DMS53 treated with DMSO at 0.1 percent for 48 hours (cell line): ENCODE measurements around the gene RAB6C.
A peak's percentile ranks its signal among the peaks of the same experiment; 100 is the strongest.
"Not testable (repeated sequence)": the region's sequence is repeated elsewhere in the genome, so short reads cannot be mapped to it uniquely, and the experiment has no call there.

Experiments used
- DNase-seq: peaks from one replicate; lab custom pipeline; 2025; ENCODE audit not compliant: unreplicated experiment; lab: John Stamatoyannopoulos, UW

The RAB6C gene

DNA sequence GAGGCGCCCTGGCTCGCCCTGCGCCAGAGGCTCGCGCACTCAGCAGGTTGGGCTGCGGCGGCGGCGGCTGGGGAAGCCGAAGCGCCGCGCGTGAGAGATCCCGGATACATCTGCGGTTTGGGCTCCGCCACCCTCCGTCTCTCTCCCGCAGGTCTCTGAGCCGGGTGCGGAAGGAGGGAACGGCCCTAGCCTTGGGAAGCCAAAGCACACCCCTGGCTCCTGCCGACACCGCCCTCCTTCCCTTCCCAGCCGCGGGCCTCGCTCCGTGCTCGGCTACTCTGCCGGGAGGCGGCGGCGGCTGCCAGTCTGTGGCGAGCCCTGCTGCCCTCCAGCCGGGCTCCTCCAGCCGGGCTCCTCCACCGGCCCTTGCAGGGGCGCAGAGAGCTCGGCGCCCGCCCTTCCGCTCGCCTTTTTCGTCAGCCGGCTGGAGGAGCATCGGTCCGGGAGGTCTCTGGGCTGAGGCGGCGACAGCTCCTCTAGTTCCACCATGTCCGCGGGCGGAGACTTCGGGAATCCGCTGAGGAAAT is at the start of gene RAB6C:
RAB6C (plus strand) TSS at position 38 of the 527 bp plus-strand sequence; CDS start at position 488, 450 bp downstream.
- peak; percentile 1 for DNase-seq

DNA sequence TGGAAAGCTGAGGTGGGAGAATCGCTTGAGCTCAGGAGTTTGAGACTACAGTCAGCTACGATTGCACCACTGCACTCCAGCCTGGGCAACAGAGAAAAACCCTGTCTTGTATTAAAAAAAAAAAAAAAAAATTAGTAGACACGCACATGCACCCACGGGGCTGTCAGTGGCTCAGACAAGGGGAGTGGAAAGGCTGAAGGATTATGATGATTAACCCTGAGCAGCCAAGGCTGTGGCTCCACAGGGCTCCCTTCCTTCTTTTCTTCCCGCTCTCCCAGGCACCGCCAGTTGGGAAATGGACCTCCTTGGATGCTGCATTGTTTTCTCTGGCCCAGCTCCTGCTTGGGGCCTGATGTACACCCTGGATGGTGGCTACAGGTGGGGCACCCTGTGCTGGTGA is 49.0 kb upstream of the RAB6C start:
- DNase-seq: no peak

DNA sequence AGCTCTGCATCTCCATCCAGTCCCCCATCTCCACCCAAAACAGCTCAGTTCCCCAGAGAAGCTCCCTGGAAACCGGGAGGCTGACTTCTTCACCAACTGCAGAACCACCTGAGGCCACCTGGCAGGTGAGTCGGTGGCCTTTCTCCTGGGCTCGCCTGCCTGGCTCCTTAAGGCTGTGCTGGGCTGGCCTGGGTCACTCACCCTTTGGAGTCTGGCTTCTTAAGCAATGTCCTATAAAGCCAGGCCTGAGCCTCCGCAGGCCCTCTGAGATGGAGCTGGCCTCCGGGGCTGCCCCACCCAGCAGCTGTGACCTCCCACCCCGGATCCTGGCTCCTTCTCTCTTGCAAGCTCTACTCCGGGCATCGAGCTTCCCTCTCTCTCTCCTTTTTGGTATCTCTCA is 46.1 kb upstream of the RAB6C start:
- not testable (repeated sequence) for DNase-seq

DNA sequence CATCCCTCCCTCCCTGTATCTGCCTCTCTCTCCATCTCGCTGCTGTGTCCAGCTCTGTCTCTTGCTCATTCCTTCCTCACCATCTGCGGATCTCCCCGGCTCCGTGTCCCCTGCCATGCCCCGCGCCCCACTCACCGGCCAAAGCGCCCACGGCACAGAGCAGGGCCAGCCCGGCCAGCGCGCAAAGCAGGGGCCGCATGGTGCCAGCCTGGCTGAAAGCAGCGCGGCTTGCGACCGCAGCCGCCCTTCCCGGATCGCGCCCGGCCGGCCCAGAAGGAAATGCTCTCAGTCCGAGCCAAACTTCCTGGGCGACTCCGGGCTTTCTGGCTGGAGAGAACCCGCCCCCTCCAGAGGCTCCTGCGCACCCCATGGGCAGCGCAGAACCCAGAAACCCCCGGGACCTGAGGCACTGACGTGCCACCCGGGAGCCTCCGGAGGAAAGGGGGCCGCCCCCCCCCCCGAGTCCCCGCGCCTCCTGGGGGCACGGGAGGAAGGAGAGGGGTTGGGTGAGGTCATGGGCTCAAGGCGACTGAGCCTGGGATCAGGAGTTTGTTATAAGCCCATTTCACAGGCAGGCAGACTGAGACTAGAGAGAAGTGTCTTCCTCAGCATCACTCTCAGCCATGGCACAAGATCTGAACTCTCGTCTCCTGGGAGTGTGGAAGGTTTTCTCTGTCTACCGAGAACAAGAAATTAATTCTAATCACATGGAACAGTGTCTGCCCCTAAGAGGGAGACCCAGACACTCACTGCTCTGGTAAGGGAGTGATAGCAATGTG is 45.2 kb upstream of the RAB6C start:
- DNase-seq: no peak

DNA sequence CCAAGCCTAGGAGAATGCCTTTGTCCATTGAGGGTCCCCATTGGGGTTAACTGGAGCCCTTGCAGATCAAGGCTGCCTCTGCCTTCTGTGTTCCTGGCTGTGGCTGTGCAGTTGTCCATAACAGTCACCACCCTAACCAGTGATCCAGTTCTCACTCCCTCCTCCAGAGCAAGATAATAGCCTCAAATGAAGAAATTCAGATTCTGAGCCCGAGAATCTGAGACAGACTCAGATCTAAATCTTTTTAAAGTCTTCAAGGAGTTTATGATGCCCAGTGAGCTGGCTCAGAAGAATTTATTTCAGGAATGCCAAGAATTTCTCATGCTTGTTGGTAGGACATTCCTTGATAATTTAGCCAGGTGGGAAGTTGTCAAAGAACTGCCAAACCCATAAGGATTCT is 44.3 kb upstream of the RAB6C start:
- DNase-seq: no peak

GRCh38 chr2:129936334-129936934 is 43.0 kb upstream of the RAB6C start:
- no peak for DNase-seq

DNA sequence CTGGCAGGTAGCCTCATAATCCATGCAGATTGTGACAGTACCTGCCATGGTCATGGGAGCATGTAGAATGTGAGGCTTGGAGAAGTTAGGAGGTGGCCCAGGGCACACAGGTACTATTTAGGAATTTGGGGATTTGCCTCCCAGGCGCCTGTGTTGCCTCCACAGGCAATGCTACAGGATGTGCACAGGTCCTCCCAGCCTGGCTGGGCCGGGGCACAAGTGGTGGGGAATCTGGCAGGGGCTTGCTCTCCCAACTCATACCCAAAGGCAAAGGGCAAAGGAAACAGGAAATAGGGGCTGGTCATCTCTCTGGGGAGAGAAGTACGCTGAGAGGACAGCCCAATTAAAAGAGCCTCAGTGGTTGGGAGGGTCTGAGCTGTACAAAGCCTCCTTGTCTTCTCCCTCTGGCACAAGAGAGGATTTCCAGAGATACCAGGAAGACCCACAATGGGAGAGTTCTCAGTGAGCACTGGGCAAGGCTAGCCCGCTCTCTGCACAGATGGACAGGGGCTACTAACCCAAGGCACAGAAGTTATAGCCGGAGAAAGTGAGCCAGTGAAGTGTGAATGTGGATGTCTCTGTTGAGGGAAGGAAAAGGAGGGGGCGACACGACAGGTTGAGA is 40.5 kb upstream of the RAB6C start:
- DNase-seq: not testable (repeated sequence)

GRCh38 chr2:129943456-129943855 is 36.0 kb upstream of the RAB6C start:
- DNase-seq: not testable (repeated sequence)

DNA sequence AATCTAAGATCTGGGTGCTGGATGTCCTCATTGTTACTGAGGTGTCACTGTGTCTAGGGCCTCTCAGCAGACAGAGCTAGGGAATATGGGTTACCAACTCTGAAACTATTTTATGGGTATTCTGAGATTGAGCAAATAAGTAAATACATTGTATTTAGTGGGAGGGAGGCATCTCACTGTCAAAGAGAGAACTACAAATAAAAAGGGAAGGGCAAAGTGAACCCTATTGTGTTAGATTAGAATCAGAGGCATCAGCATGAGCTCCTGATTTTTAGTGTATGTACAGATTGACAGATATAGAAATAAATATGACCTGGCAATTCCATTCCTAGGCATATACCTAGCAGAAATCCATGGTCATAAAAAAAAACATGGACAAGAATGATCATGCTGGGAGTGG is 33.9 kb upstream of the RAB6C start:
- DNase-seq: no peak

- not testable (repeated sequence) for DNase-seq
Measured at GRCh38 chr2:129947712-129948111, 31.8 kb upstream of the RAB6C start.

DNA sequence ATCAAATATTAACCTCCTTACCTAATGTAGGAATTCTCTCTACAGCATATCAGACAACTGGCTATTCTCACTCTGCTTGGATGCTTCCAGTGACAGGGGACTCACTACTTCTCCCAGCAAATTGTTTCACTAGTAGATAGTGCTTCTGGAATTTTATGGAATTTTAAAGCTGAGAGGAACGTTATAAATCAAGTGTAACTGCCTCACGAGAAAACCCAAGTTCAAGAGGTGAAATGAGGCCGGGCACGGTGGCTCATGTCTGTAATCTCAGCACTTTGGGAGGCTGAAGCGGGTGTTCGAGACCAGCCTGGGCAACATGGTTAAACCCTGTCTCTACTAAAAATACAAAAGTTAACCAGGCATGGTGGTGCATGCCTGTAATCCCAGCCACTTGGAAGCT is 23.3 kb upstream of the RAB6C start:
- DNase-seq: not testable (repeated sequence)

GRCh38 chr2:129957891-129958290 is 21.6 kb upstream of the RAB6C start:
- DNase-seq: no peak

DNA sequence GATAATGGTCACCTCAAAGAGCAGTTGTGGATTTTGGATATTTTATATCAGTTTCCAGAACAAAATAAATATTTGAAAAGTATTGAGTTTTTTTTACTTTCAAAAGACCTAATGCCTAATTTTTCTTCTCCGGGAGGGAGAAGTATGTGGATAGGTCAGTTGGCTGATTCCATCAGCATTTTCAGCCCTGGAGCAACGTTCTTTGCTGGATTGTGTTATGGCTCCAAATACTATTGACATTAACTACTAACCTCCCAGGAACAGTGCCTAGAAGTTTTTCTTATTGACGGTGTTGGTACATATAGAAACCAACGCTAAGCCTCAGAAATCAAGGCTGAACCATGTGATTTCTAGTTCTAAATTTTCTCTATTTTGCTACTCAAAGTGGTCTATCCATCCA is 20.7 kb upstream of the RAB6C start:
- not testable (repeated sequence) for DNase-seq

GRCh38 chr2:129968605-129969004 is 10.9 kb upstream of the RAB6C start:
- peak; percentile 7 for DNase-seq

GRCh38 chr2:129975016-129975774 is 4.3 kb upstream of the RAB6C start:
- DNase-seq: no peak

- not testable (repeated sequence) for DNase-seq
Measured at GRCh38 chr2:129976969-129977368, 2.5 kb upstream of the RAB6C start.

- no peak for DNase-seq
Measured at GRCh38 chr2:129977986-129978385, 1.5 kb upstream of the RAB6C start.

- peak; percentile 12 for DNase-seq
Measured at GRCh38 chr2:129980246-129980645, 780 bp downstream of the RAB6C start.

- DNase-seq: not testable (repeated sequence)
Measured at GRCh38 chr2:129981689-129982088, 2.2 kb downstream of the RAB6C start.

DNA sequence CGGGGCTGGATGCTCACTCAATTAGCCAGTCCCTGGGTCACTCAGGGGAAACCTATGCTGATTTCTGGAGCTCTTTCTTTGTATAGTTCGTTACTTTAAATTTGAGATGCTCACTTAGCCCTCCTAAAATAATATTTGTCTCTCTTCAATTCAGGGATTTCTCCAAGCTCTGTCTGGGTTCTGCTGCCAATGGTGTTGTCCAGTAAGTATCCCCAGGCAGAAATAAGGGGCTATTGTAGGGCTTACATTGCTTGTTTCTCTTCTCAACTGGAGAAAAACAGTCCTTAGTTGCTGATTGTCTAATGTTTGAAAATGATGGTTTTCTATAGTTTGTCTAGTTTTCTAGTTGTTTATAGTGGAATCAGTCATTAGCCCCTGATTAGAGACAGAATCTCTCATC is 5.0 kb downstream of the RAB6C start:
- no peak for DNase-seq

DNA sequence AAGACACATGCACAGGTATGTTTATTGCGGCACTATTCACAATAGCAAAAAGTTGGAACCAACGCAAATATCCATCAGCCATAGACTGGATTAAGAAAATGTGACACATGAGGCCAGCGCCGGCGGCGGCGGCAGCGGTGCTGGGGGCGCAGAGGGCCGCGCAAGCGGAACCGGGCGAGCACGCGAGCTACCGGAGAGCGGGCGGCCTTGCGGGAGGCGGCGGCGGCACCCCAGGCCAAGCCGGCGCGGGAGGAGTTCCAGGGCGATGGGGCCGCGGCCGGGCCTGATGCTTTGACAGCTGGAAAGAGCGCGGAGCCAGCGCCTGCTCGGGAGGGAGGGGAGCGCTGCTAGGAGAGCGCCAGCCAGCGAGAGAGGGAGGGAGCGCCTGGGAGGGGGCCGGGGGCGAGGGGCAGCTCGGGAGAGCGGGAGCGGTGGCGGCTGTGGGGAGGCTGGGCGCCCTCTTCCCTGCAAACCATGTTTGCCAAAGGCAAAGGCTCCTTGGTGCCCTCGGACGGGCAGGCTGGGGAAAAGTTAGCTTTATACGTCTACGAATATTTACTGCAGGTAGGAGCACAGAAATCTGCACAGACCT is 13.0 kb downstream of the RAB6C start:
- DNase-seq: not testable (repeated sequence)
